ENCODE measurements around the gene SPDYE3.
"Not testable (repeated sequence)": the region's sequence is repeated elsewhere in the genome, so short reads cannot be mapped to it uniquely, and the experiment has no call there.

Gene SPDYE3

DNA sequence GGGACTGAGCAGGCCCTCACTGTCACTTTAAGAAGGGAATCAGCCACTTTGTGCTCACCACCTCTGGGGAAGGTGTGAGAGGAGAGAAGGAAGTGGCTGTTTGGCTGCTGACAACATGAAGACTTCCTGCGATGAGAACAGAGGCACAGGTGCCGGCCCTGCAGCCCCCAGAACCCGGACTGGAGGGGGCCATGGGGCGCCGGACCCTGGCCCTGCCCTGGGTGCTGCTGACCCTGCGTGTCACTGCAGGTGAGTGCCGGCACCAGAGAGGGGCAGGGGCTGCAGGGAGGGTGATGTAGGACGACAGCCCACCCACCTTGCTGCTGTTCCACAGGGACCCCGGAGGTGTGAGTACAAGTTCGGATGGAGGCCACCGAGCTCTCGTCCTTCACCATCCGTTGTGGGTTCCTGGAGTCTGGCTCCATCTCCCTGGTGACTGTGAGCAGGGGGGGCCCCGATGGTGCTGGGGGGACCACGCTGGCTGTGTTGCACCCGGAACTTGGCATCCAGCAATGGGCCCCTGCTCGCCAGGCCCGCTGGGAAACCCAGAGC is 44.8 kb downstream of the SPDYE3 start:
- DNase-seq (ENCODE audit: low read depth): not testable (repeated sequence)

GRCh38 chr7:100352984-100353684 is 45.6 kb downstream of the SPDYE3 start:
- no peak for DNase-seq (ENCODE audit: low read depth)

- DNase-seq (ENCODE audit: low read depth): no peak
Measured at GRCh38 chr7:100353685-100354330, 46.3 kb downstream of the SPDYE3 start.

DNA sequence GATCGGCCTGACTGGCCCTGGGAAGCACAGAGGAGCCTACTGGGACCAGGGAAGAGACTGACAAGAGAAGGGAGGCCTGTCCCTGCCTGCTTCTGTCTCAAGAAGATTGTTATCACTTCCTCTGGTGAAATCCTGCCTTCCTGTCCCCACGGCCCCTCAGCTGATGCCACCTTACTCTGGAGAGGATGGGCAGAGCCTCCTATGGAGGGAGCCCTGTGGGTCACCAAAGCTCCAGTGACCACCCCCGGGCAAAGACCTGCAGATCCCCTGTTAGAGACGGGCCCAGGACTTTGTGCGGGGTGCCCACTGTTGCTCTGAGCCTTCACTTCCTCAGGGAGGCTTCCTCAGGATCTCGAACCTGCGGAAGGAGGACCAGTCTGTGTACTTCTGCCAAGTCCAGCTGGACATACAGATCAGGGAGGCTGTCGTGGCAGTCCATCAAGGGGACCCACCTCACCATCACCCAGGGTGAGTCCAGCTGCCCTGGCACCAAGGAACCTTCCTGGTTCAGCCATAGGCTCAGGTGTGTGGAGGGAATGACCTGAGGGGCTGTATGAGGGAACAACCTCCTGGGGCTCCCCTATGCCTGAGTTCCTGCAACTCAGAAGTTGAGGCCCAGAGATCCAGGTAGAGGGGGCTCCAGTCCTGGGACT is 49.0 kb downstream of the SPDYE3 start:
- no peak for DNase-seq (ENCODE audit: low read depth)

- DNase-seq (ENCODE audit: low read depth): no peak
Measured at GRCh38 chr7:100357131-100357561, 49.6 kb downstream of the SPDYE3 start.

GRCh38 chr7:100358027-100358856 is 50.7 kb downstream of the SPDYE3 start, which contains the start of gene PILRB:
TSS of gene PILRB (plus strand) at chr7:100358117. CDS start at chr7:100358303, 186 bp downstream.
- no peak for DNase-seq (ENCODE audit: low read depth)

DNA sequence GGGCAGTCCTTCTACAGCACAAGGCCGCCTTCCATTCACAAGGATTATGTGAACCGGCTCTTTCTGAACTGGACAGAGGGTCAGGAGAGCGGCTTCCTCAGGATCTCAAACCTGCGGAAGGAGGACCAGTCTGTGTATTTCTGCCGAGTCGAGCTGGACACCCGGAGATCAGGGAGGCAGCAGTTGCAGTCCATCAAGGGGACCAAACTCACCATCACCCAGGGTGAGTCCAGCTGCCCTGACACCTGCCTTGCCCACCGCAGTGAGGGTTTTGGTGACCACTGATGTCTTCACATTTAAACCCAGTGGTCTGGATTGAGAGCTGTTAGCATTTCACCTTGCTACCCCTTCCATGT is 51.3 kb downstream of the SPDYE3 start:
- DNase-seq (ENCODE audit: low read depth): no peak

- DNase-seq (ENCODE audit: low read depth): no peak
Measured at GRCh38 chr7:100360135-100360854, 52.8 kb downstream of the SPDYE3 start.

DNA sequence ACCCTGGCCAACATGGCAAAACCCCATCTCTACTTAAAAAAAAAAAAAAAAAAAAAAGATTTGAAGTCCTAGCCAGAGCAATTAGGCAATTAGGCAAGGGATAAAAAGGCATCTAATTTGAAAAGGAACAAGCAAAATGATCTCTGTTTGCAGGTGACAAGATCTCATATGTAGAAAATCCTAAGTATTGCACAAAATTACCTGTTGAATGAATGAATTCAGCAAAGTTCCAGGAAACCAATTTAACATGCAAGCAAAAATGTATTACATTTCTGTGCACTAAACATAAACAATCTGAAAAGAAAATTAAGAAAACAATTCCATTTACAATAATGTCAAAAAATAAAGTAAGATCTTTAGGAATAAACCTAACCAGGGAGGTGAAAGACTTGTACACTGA is 55.6 kb downstream of the SPDYE3 start:
- no peak for DNase-seq (ENCODE audit: low read depth)

- not testable (repeated sequence) for DNase-seq (ENCODE audit: low read depth)
Measured at GRCh38 chr7:100363797-100364196, 56.3 kb downstream of the SPDYE3 start.

GRCh38 chr7:100364480-100364879 is 57.0 kb downstream of the SPDYE3 start:
- no peak for DNase-seq (ENCODE audit: low read depth)

DNA sequence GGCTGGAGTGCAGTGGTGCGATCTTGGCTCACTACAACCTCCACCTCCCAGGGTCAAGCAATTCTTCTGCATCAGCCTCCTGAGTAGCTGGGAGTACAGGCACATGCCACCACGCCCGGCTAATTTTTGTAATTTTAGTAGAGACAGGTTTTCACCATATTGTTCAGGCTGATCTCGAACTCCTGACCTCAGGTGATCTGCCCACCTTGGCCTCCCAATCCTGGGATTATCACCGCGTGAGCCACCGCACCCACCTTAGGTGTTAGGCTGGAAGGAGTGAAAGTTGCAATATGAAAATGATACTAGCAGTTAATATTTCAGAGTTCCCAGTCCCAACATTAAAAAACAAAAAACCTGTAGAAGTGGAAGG is 58.5 kb downstream of the SPDYE3 start:
- DNase-seq (ENCODE audit: low read depth): not testable (repeated sequence)

- DNase-seq (ENCODE audit: low read depth): no peak
Measured at GRCh38 chr7:100366411-100367250, 59.1 kb downstream of the SPDYE3 start.

DNA sequence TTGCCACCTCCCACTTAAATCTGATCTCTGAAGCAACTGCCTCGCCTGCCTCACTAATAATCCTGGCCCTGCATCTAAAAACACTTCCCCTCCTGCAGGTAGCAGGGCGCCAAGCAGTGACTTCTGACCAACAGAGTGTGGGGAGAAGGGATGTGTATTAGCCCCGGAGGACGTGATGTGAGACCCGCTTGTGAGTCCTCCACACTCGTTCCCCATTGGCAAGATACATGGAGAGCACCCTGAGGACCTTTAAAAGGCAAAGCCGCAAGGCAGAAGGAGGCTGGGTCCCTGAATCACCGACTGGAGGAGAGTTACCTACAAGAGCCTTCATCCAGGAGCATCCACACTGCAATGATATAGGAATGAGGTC is 59.7 kb downstream of the SPDYE3 start:
- no peak for DNase-seq (ENCODE audit: low read depth)

- no peak for DNase-seq (ENCODE audit: low read depth)
Measured at GRCh38 chr7:100367676-100368613, 60.4 kb downstream of the SPDYE3 start.

DNA sequence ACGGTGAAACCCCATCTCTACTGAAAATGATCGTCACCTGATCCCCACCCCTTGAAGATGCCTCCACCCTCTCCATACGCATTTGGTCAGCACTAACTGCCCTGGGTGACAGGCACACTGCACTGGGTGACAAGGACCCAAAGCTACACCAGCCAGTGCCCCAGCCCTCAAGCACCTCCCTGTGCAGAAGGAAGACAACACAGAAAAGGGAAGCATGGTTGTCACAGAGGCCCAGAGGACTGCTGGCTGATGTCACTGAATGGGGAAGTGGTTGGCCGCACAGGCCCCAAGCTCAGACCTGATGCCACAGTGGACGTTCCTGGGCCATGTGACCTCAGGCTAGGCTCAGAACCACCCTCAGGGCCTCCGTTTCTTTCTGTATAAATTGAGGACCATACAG is 61.6 kb downstream of the SPDYE3 start:
- DNase-seq (ENCODE audit: low read depth): no peak

- DNase-seq (ENCODE audit: low read depth): no peak
Measured at GRCh38 chr7:100370303-100370702, 62.8 kb downstream of the SPDYE3 start.

- no peak for DNase-seq (ENCODE audit: low read depth)
Measured at GRCh38 chr7:100370746-100371145, 63.2 kb downstream of the SPDYE3 start.

GRCh38 chr7:100371561-100372171 is 64.2 kb downstream of the SPDYE3 start:
- no peak for DNase-seq (ENCODE audit: low read depth)
